GM12878 (cell line): Measurements from ENCODE around the gene TUBGCP2. TPM values are rescaled to one million over a fixed set of nuclear protein-coding genes. Genes with fewer than 3 reads are reported as not detected.

Experiments used
- ATAC-seq: fragments of 200-7000 bp; cut with Tn5 transposase; 3 replicates; pipeline ENCODE4 v1.9.1; 2020; ENCODE audit warnings: mild to moderate bottlenecking, moderate library complexity
- BruUV-seq: library from RNA; stranded (reverse); fragments of 400-500 nt; replicated peaks from 2 replicates; lab custom pipeline; 2021; lab: Mats Ljungman, UMichigan
- CTCF ChIA-PET: fragments of 300-600 bp; sonication (Branson Sonifier 250); formaldehyde crosslinking; extraction: SDS; loops from one replicate; lab custom pipeline; 2021; ENCODE audit warnings: inconsistent platforms; lab: Yijun Ruan, JAX
- POLR2A ChIA-PET: fragments of 350-600 bp; formaldehyde crosslinking; extraction: SDS; loops from one replicate; lab custom pipeline; 2021; ENCODE audit warnings: inconsistent platforms; lab: Charles Lee
- RAD21 ChIA-PET: fragments of 300-600 bp; sonication (Branson Sonifier 250); formaldehyde crosslinking; loops from one replicate; lab custom pipeline; 2023; ENCODE audit warnings: antibody characterized with exemption; ENCODE audit not compliant: unreplicated experiment; lab: Charles Lee
- SMC1A ChIA-PET: fragments of 300-600 bp; sonication (Branson Sonifier 250); formaldehyde crosslinking; loops from one replicate; lab custom pipeline; 2023; ENCODE audit not compliant: unreplicated experiment, uncharacterized antibody; lab: Charles Lee
- DNase-seq: peaks from one replicate; pipeline ENCODE4 v3.0.0-alpha.2; 2011; ENCODE audit warnings: low read depth, low spot score
- FAIRE-seq: peaks from 3 replicates; lab custom pipeline; 2011; peaks lifted over from hg19 to GRCh38; lab: Jason Lieb, UNC
- H2AFZ ChIP-seq: 2 replicates; pipeline ENCODE4 v1.6.0; 2011; ENCODE audit warnings: low read depth, low read length, control low read depth; ENCODE audit not compliant: control insufficient read depth
- H3K27ac ChIP-seq: 2 replicates; pipeline ENCODE4 v1.5.1; 2011; ENCODE audit warnings: control low read depth; ENCODE audit not compliant: control insufficient read depth, insufficient read depth
- H3K27me3 ChIP-seq, 2 experiments: replicated peaks in 1 of 2; 2 replicates each; pipeline versions ENCODE4 v1.6.0 to v1.6.1; 2011; ENCODE audit warnings: low read length in 1 of 2; ENCODE audit not compliant: control insufficient read depth in 2 of 2, insufficient read depth in 2 of 2
- H3K36me3 ChIP-seq, 2 experiments: 2 replicates each; pipeline ENCODE4 v1.5.1; 2011; ENCODE audit warnings: low read length in 1 of 2; ENCODE audit not compliant: control insufficient read depth in 2 of 2, insufficient read depth in 2 of 2
- H3K4me1 ChIP-seq: 2 replicates; pipeline ENCODE4 v1.6.1; 2011; ENCODE audit warnings: mild to moderate bottlenecking, low read length, moderate library complexity, mixed read lengths; ENCODE audit not compliant: control insufficient read depth, insufficient read depth
- H3K4me2 ChIP-seq: 2 replicates; pipeline ENCODE4 v1.6.0; 2011; ENCODE audit warnings: control low read depth; ENCODE audit not compliant: control insufficient read depth, insufficient read depth
- H3K4me3 ChIP-seq: fragments of 200-600 bp; sonication (generic); 2 replicates; pipeline ENCODE4 v1.5.1; 2016
- H3K79me2 ChIP-seq: 2 replicates; pipeline ENCODE4 v1.6.0; 2011; ENCODE audit warnings: low read length; ENCODE audit not compliant: control insufficient read depth, insufficient read depth
- H3K9ac ChIP-seq: 2 replicates; pipeline ENCODE4 v1.8.0; 2011; ENCODE audit warnings: low read length, control low read depth, mixed read lengths; ENCODE audit not compliant: control insufficient read depth, insufficient read depth
- H3K9me3 ChIP-seq: replicated peaks from 3 replicates; pipeline ENCODE4 v1.5.1; 2011; ENCODE audit warnings: mild to moderate bottlenecking, low read length; ENCODE audit not compliant: control insufficient read depth, insufficient read depth
- H4K20me1 ChIP-seq: 2 replicates; pipeline ENCODE4 v1.6.0; 2011; ENCODE audit not compliant: control insufficient read depth, insufficient read depth
- BACH1 ChIP-seq: fragments of 450-650 bp; IDR thresholded peaks from 2 replicates; pipeline ENCODE4 v1.6.1; 2017; ENCODE audit warnings: mild to moderate bottlenecking, borderline replicate concordance
- KAT2A ChIP-seq: conservative IDR thresholded peaks from 2 replicates; pipeline ENCODE4 v1.6.1; 2011; ENCODE audit warnings: low read depth, low read length; ENCODE audit not compliant: control insufficient read depth
- MTA2 ChIP-seq: fragments of 450-650 bp; IDR thresholded peaks from 2 replicates; pipeline ENCODE4 v1.6.1; 2016; ENCODE audit warnings: low read depth, mild to moderate bottlenecking, moderate library complexity
- NFYA ChIP-seq: IDR thresholded peaks from 2 replicates; pipeline ENCODE4 v1.6.1; 2011; ENCODE audit warnings: low read depth, mild to moderate bottlenecking, low read length, improper control_type of control experiment, borderline replicate concordance
- PAX5 ChIP-seq: IDR thresholded peaks from 2 replicates; pipeline ENCODE4 v1.6.1; 2011; ENCODE audit warnings: low read depth, low read length, borderline replicate concordance
- SREBF2 ChIP-seq: IDR thresholded peaks from 2 replicates; pipeline ENCODE4 v1.6.1; 2012; ENCODE audit warnings: mild to moderate bottlenecking, low read length
- WGBS: methylation state at CpG from one replicate; pipeline ENCODE4 v1.1.6; 2016; ENCODE audit warnings: low lambda C conversion rate; ENCODE audit not compliant: insufficient replicate concordance, insufficient coverage; ENCODE audit errors: missing lambda C conversion rate; 5-methylcytosine and 5-hydroxymethylcytosine counted together
- in situ Hi-C: fragments of 300-500 bp; cut with MboI; formaldehyde crosslinking; loops from 9 replicates; pipeline ENCODE4 v1.14.3; 2018; ENCODE audit warnings: mixed read lengths
- intact Hi-C: fragments of 100-400 bp; cut with micrococcal nuclease; formaldehyde crosslinking; loops from one replicate; pipeline ENCODE4 v1.14.2; 2022; ENCODE audit not compliant: unreplicated experiment
- polyA plus RNA-seq, 11 experiments: library from polyadenylated mRNA; depleted of rRNA in 4 of 11; unstranded in 6 of 11; stranded (reverse) in 5 of 11; fragments of >200 nt; fragmentation: Nextera tagmentation in 4 of 11; fragmentation: Illumina TruSeq in 1 of 11; extraction: Ambion mirVana in 4 of 11; extraction: Trizol in 1 of 11; gene quantifications; 1 replicate in 1 of 11; 2 replicates in 10 of 11; pipeline versions ENCODE4 v1.2.1 to v1.2.3, GENCODE V29; 2011 to 2016; ENCODE audit warnings: inconsistent platforms in 2 of 11, missing spikeins in 2 of 11, low read depth in 1 of 11
- total RNA-seq, 4 experiments: library from RNA; depleted of rRNA in 3 of 4; stranded (reverse); fragments of >200 nt in 3 of 4; fragmentation: Illumina TruSeq in 1 of 4; extraction: Trizol in 1 of 4; gene quantifications; 2 replicates each; pipeline versions ENCODE4 v1.2.1 to v1.2.3, GENCODE V29; 2013 to 2021
- TF ChIP-seq, protein P1 (sequence below): IDR thresholded peaks from 2 replicates; pipeline ENCODE4 v1.6.1; 2012; ENCODE audit warnings: mild to moderate bottlenecking, low read depth, low read length
- TF ChIP-seq, protein P2 (sequence below): IDR thresholded peaks from 2 replicates; pipeline ENCODE4 v1.6.1; 2012; ENCODE audit warnings: improper control_type of control experiment, low read depth, low read length; ENCODE audit not compliant: insufficient replicate concordance
- TF ChIP-seq, protein P3 (sequence below): IDR thresholded peaks from 2 replicates; pipeline ENCODE4 v1.6.1; 2012; ENCODE audit warnings: low read depth, low read length, improper control_type of control experiment

The TUBGCP2 gene
- total and polyA plus RNA-seq, 10 of the 15 experiments (the other 5 are each of a cell fraction or from before 2014, with no cell fraction given) = 4.8 to 47.1 (median 34.7) TPM

DNA sequence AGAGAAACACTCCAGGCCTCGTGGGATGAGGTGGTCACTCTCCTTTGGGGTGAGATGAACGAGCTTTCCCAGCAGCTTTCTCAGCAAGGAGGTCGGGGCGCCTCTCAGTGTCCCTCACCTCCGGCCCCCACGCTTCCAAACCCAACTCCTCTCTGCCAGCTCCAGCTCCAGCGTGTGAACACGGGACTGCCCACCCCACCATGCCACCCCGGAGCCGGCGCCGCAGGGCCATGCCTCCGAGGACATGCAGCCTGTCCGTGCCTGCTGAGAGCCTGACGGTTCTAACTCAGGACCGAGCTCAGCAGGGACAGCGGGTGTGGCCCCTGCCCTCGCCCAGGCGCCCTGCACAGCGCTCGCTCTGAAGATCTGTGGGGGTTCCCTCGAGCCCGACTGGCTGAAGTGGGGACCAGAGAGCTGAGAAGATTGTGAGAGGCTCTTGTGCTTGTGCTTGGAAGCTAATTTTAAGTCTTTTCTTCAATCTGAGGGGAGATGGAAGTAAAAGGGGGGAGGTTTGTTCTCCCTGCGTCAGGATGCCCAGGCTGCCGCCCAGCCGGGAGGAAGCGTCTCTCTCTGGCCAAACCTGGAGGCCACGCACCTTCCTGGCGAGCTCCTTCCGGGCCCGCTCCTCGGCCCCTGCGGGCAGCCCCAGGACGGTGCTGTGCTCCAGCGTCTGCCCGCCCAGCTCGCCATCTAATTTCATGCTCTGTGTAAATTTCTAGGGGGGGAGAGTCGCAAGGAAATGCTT is 26.9 kb downstream of the TUBGCP2 start (continued):
- TF ChIP-seq, protein P1, sequence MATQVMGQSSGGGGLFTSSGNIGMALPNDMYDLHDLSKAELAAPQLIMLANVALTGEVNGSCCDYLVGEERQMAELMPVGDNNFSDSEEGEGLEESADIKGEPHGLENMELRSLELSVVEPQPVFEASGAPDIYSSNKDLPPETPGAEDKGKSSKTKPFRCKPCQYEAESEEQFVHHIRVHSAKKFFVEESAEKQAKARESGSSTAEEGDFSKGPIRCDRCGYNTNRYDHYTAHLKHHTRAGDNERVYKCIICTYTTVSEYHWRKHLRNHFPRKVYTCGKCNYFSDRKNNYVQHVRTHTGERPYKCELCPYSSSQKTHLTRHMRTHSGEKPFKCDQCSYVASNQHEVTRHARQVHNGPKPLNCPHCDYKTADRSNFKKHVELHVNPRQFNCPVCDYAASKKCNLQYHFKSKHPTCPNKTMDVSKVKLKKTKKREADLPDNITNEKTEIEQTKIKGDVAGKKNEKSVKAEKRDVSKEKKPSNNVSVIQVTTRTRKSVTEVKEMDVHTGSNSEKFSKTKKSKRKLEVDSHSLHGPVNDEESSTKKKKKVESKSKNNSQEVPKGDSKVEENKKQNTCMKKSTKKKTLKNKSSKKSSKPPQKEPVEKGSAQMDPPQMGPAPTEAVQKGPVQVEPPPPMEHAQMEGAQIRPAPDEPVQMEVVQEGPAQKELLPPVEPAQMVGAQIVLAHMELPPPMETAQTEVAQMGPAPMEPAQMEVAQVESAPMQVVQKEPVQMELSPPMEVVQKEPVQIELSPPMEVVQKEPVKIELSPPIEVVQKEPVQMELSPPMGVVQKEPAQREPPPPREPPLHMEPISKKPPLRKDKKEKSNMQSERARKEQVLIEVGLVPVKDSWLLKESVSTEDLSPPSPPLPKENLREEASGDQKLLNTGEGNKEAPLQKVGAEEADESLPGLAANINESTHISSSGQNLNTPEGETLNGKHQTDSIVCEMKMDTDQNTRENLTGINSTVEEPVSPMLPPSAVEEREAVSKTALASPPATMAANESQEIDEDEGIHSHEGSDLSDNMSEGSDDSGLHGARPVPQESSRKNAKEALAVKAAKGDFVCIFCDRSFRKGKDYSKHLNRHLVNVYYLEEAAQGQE = no peak
- TF ChIP-seq PAX5 (no peak), KAT2A (no peak)
- TF ChIP-seq, all 136 proteins: peak for 0

DNA sequence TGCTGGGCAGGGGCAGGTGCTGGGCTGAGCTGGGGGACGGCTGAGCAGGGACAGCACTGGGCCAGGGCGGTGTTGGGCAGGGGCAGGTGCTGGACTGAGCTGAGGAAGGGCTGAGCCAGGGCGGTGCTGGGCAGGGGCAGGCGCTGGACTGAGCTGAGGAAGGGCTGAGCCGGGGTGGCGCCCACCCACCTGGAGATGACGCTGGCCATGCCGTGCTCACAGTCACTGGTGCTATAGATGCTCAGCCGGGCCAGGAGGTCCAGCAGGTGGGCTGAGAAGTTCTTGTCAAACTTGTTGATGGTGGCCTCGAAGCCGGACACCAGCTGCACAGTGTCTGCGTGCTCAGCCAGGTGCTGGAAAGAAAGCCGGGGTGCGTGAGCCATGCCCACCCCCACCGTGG is 27.6 kb downstream of the TUBGCP2 start:
- peaks cover 8 to 21% of the 10 kb centered on the region in 2 experiments for H3K36me3 ChIP-seq
- intact Hi-C loops (no loop called here), in situ Hi-C loops (no loop called here)
- no peak overlapping the region for H3K4me2 ChIP-seq
- RAD21 ChIA-PET = no interaction called here
- no peaks in the 10 kb centered on the region for H4K20me1 ChIP-seq
- H3K9me3 ChIP-seq = no peaks in the 10 kb centered on the region
- FAIRE-seq (no peak), ATAC-seq (no peak), DNase-seq (no peak)
- SMC1A ChIA-PET = no interaction called here
- H3K4me3 ChIP-seq = no peak overlapping the region
- H3K27me3 ChIP-seq = no peaks in the 10 kb centered on the region
- no TSS peak for BruUV-seq
- H3K79me2 ChIP-seq = peaks cover 3% of the 10 kb centered on the region
- H2AFZ ChIP-seq = no peak overlapping the region
- CTCF ChIA-PET = no interaction called here
- no peak overlapping the region for H3K27ac ChIP-seq
- TF ChIP-seq MTA2 (no peak), NFYA (no peak), BACH1 (no peak), SREBF2 (no peak)
- TF ChIP-seq, protein P2, sequence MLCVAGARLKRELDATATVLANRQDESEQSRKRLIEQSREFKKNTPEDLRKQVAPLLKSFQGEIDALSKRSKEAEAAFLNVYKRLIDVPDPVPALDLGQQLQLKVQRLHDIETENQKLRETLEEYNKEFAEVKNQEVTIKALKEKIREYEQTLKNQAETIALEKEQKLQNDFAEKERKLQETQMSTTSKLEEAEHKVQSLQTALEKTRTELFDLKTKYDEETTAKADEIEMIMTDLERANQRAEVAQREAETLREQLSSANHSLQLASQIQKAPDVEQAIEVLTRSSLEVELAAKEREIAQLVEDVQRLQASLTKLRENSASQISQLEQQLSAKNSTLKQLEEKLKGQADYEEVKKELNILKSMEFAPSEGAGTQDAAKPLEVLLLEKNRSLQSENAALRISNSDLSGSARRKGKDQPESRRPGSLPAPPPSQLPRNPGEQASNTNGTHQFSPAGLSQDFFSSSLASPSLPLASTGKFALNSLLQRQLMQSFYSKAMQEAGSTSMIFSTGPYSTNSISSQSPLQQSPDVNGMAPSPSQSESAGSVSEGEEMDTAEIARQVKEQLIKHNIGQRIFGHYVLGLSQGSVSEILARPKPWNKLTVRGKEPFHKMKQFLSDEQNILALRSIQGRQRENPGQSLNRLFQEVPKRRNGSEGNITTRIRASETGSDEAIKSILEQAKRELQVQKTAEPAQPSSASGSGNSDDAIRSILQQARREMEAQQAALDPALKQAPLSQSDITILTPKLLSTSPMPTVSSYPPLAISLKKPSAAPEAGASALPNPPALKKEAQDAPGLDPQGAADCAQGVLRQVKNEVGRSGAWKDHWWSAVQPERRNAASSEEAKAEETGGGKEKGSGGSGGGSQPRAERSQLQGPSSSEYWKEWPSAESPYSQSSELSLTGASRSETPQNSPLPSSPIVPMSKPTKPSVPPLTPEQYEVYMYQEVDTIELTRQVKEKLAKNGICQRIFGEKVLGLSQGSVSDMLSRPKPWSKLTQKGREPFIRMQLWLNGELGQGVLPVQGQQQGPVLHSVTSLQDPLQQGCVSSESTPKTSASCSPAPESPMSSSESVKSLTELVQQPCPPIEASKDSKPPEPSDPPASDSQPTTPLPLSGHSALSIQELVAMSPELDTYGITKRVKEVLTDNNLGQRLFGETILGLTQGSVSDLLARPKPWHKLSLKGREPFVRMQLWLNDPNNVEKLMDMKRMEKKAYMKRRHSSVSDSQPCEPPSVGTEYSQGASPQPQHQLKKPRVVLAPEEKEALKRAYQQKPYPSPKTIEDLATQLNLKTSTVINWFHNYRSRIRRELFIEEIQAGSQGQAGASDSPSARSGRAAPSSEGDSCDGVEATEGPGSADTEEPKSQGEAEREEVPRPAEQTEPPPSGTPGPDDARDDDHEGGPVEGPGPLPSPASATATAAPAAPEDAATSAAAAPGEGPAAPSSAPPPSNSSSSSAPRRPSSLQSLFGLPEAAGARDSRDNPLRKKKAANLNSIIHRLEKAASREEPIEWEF = no peak
- TF ChIP-seq, protein P3, sequence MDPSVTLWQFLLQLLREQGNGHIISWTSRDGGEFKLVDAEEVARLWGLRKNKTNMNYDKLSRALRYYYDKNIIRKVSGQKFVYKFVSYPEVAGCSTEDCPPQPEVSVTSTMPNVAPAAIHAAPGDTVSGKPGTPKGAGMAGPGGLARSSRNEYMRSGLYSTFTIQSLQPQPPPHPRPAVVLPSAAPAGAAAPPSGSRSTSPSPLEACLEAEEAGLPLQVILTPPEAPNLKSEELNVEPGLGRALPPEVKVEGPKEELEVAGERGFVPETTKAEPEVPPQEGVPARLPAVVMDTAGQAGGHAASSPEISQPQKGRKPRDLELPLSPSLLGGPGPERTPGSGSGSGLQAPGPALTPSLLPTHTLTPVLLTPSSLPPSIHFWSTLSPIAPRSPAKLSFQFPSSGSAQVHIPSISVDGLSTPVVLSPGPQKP = no peak
- H3K9ac ChIP-seq = no peak overlapping the region
- WGBS = 96% methylated on average over 13 of the region's 15 CpGs
- H3K4me1 ChIP-seq = peaks cover 23% of the 10 kb centered on the region
- POLR2A ChIA-PET = no interaction called here
